Measurements from ENCODE around the gene BEX4.

- TF ChIP-seq, protein P1, sequence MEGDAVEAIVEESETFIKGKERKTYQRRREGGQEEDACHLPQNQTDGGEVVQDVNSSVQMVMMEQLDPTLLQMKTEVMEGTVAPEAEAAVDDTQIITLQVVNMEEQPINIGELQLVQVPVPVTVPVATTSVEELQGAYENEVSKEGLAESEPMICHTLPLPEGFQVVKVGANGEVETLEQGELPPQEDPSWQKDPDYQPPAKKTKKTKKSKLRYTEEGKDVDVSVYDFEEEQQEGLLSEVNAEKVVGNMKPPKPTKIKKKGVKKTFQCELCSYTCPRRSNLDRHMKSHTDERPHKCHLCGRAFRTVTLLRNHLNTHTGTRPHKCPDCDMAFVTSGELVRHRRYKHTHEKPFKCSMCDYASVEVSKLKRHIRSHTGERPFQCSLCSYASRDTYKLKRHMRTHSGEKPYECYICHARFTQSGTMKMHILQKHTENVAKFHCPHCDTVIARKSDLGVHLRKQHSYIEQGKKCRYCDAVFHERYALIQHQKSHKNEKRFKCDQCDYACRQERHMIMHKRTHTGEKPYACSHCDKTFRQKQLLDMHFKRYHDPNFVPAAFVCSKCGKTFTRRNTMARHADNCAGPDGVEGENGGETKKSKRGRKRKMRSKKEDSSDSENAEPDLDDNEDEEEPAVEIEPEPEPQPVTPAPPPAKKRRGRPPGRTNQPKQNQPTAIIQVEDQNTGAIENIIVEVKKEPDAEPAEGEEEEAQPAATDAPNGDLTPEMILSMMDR (IDR thresholded peaks at IDR 0.05; ENCODE audit: low read depth, low read length), result no peak
- TF ChIP-seq EZH2phosphoT487 (IDR thresholded peaks at IDR 0.05; ENCODE audit: low read depth), result no peak
These were observed 13.9 kb upstream of the BEX4 start for GRCh38 chrX:103201041-103201440.
